Testis (tissue), 2 donors: Measurements from ENCODE around the gene LRFN5.

Experiments
- POLR2A ChIP-seq: fragments of 450-650 bp; IDR thresholded peaks from one replicate; pipeline ENCODE4 v1.6.1; 2017; ENCODE audit warnings: antibody characterized with exemption, mild to moderate bottlenecking, moderate library complexity
- TF ChIP-seq, protein P1 (sequence below), 3 experiments: fragments of 450-650 bp in 2 of 3; fragments of 200-600 bp in 1 of 3; sonication (generic) in 1 of 3; IDR thresholded peaks; one replicate each; pipeline ENCODE4 v1.5.1; 2016 to 2019; ENCODE audit warnings: antibody characterized with exemption in 3 of 3, mild to moderate bottlenecking in 2 of 3, moderate library complexity in 1 of 3

DNA sequence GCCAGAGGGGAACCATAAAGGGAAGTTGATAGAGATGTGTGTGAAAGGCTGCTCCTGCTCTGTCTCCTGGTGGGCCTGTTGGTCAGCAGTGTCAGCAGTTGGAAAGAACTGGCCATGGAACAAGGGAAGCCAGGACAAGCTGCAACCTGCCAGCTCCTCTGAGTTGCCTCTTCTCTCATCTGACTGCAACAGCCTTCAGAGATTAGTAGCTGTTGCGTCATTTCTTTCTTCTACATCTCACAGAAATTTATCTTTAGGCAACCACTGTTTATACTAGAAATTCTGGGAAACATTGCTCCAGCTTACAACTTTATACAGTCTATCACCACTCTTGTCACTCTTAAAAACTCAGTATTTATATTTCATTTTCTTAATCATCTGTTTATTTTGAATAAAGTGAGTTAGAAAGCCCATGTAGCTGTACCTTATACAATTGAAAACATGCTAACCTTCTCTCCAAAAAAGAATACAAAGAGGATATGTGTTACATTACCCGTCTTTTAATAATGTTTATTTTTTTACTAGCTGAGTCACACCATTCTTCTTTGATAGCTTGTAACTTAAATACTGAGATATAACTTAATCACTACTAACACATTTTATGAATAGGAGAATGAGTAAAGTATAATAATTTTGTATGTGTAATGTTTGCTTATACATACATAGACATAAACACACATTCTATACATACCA lies 224.2 kb downstream of the LRFN5 start:
- no peak for TF ChIP-seq POLR2A
- TF ChIP-seq, protein P1, sequence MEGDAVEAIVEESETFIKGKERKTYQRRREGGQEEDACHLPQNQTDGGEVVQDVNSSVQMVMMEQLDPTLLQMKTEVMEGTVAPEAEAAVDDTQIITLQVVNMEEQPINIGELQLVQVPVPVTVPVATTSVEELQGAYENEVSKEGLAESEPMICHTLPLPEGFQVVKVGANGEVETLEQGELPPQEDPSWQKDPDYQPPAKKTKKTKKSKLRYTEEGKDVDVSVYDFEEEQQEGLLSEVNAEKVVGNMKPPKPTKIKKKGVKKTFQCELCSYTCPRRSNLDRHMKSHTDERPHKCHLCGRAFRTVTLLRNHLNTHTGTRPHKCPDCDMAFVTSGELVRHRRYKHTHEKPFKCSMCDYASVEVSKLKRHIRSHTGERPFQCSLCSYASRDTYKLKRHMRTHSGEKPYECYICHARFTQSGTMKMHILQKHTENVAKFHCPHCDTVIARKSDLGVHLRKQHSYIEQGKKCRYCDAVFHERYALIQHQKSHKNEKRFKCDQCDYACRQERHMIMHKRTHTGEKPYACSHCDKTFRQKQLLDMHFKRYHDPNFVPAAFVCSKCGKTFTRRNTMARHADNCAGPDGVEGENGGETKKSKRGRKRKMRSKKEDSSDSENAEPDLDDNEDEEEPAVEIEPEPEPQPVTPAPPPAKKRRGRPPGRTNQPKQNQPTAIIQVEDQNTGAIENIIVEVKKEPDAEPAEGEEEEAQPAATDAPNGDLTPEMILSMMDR (IDR thresholded peaks at IDR 0.05), result no peak
